Neuron (in vitro differentiated cells): Measurements from ENCODE around the gene CALY.

Experiments used
- H2AFZ ChIP-seq: one replicate; pipeline ENCODE4 v1.6.1; 2013; ENCODE audit warnings: low read depth, mild to moderate bottlenecking, inconsistent platforms, low read length, moderate library complexity
- H3K27me3 ChIP-seq: one replicate; pipeline ENCODE4 v1.6.1; 2013; ENCODE audit warnings: low read length; ENCODE audit not compliant: insufficient read depth
- H3K36me3 ChIP-seq: one replicate; pipeline ENCODE4 v1.6.1; 2013; ENCODE audit warnings: low read length; ENCODE audit not compliant: insufficient read depth
- H3K4me1 ChIP-seq: one replicate; pipeline ENCODE4 v1.6.1; 2013; ENCODE audit warnings: low read length; ENCODE audit not compliant: insufficient read depth
- H3K4me3 ChIP-seq: 2 replicates; pipeline ENCODE4 v1.5.1; 2013; ENCODE audit warnings: mild to moderate bottlenecking, low read length, moderate library complexity
- H3K9me3 ChIP-seq: one replicate; pipeline ENCODE4 v1.6.1; 2013; ENCODE audit warnings: low read length

CALY gene

GRCh38 chr10:133303206-133303605 lies 33.5 kb downstream of the CALY start:
- Histone ChIP-seq H3K27me3 (no peaks in the 10 kb centered on the region), H2AFZ (no peak overlapping the region), H3K9me3 (no peaks in the 10 kb centered on the region), H3K4me3 (no peak overlapping the region), H3K36me3 (peaks cover 31% of the 10 kb centered on the region), H3K4me1 (peaks cover 15% of the 10 kb centered on the region)

GRCh38 chr10:133302230-133302629 lies 34.5 kb downstream of the CALY start:
- no peaks in the 10 kb centered on the region for H3K9me3 ChIP-seq
- H3K27me3 ChIP-seq, result no peaks in the 10 kb centered on the region
- peaks cover 5% of the 10 kb centered on the region for H3K4me1 ChIP-seq
- H3K4me3 ChIP-seq, result no peak overlapping the region
- H2AFZ ChIP-seq, result no peak overlapping the region
- peaks cover 41% of the 10 kb centered on the region for H3K36me3 ChIP-seq

GRCh38 chr10:133299738-133300137 lies 37.0 kb downstream of the CALY start:
- H3K36me3 ChIP-seq, result peaks cover 56% of the 10 kb centered on the region
- H3K4me1 ChIP-seq, result no peaks in the 10 kb centered on the region
- no peaks in the 10 kb centered on the region for H3K27me3 ChIP-seq
- no peaks in the 10 kb centered on the region for H3K9me3 ChIP-seq
- H2AFZ ChIP-seq, result no peak overlapping the region
- no peak overlapping the region for H3K4me3 ChIP-seq

GRCh38 chr10:133299224-133299623 lies 37.5 kb downstream of the CALY start:
- Histone ChIP-seq H3K4me3 (no peak overlapping the region), H3K27me3 (no peaks in the 10 kb centered on the region), H3K9me3 (no peaks in the 10 kb centered on the region), H3K36me3 (peaks cover 61% of the 10 kb centered on the region), H2AFZ (no peak overlapping the region), H3K4me1 (no peaks in the 10 kb centered on the region)

DNA sequence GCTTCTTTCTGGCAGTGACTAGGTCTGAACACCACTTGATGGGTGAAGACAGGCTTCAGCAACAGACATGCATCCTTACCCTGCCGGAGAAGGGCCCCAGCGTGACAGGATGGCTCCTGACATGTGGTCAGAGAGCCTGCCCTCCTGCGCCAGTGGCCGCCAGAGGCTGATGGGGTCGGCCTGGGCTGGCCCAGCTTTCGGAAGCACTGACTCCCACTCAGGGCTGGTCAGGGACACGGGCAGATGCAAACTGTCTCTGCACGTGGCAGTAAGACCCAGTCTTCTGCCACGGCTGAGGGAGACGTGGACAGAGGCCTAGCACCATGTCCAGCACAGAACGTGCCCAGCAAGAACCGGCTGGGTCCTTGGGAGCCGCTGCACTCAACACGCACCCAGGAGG lies 38.2 kb downstream of the CALY start:
- Histone ChIP-seq H3K27me3 (no peaks in the 10 kb centered on the region), H3K9me3 (no peaks in the 10 kb centered on the region), H3K4me3 (no peak overlapping the region), H3K4me1 (no peaks in the 10 kb centered on the region), H3K36me3 (peaks cover 67% of the 10 kb centered on the region), H2AFZ (no peak overlapping the region)

- peaks cover 73% of the 10 kb centered on the region for H3K36me3 ChIP-seq
- H3K4me3 ChIP-seq, result no peak overlapping the region
- no peaks in the 10 kb centered on the region for H3K4me1 ChIP-seq
- H3K27me3 ChIP-seq, result no peaks in the 10 kb centered on the region
- H3K9me3 ChIP-seq, result no peaks in the 10 kb centered on the region
- no peak overlapping the region for H2AFZ ChIP-seq
Measured at GRCh38 chr10:133297504-133297903, 39.2 kb downstream of the CALY start.

DNA sequence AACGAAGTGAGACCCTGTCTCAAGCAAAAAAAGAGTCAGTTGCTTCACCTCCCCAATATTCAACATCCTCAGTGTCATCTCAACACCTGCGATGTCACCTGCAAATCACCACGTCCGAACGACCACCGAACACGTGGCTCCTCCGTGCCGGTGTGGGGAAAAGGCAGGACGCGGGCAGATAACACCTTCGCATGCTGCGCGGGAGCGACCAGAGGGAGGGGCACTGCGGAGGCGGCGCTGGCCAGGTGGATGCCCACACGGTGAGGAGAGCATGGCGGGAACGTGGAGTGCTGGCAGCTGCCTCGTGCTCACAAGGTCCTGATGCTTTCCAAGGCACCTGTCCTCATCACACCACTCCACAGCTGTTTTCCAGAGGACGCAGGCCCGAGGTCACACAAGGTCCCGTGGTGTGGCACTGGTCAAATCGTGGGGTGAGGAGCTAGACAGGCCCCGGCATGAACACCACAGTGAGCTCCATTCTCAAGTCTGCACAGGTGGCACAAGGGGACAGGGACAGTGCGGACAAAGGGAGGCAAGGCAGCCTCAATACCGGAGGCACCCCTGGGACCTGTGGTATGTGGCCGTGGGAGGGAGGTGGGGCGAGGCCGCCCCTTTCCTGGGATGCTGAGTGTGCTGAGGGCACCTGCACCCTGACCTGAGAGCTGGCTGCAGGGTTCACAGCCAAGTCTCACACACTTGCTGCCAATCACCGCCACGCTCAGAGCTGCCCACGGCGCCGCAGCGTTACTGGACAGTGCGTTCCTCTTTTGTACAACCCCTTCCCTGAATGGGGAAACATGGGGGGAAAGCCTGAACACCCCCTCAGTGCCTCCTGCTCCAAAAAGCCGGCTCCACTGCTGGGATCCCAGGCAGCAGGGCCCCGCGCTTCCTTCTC lies 41.0 kb downstream of the CALY start:
- H3K36me3 ChIP-seq, result peaks cover 72% of the 10 kb centered on the region

DNA sequence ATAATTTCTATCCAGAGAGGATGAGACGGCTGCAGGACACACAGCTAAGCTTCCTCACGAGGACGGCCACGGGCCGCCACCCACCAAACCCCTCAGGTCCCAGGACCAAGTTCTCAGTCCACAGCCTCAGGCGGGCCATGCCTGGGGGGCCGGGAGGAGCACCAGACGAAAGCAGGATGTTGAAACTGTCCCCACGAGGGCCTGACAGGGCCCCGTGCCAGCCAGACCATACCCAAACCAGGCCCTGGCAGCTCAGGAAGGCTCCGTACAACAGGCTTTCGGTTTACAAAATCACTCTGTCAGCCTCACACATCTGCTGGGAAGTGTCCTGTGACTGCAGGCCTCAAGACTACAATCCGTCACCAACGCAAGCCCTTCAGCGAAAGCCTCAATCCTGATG lies 42.5 kb downstream of the CALY start:
- H3K27me3 ChIP-seq, result no peaks in the 10 kb centered on the region
- H3K4me3 ChIP-seq, result no peak overlapping the region
- no peak overlapping the region for H2AFZ ChIP-seq
- peaks cover 74% of the 10 kb centered on the region for H3K36me3 ChIP-seq
- no peaks in the 10 kb centered on the region for H3K4me1 ChIP-seq
- H3K9me3 ChIP-seq, result no peaks in the 10 kb centered on the region

More for the DNA sequence above, 41.0 kb downstream of the CALY start:
- H3K9me3 ChIP-seq, result no peaks in the 10 kb centered on the region
- no peak overlapping the region for H2AFZ ChIP-seq
- H3K4me1 ChIP-seq, result no peaks in the 10 kb centered on the region
- H3K27me3 ChIP-seq, result no peaks in the 10 kb centered on the region
- no peak overlapping the region for H3K4me3 ChIP-seq

- H3K36me3 ChIP-seq, result peaks cover 73% of the 10 kb centered on the region
Measured at GRCh38 chr10:133293810-133294119, 42.9 kb downstream of the CALY start.

GRCh38 chr10:133292919-133293809 lies 43.5 kb downstream of the CALY start:
- Histone ChIP-seq H3K4me3 (no peak overlapping the region), H3K27me3 (no peaks in the 10 kb centered on the region), H3K9me3 (no peaks in the 10 kb centered on the region), H3K4me1 (no peaks in the 10 kb centered on the region), H2AFZ (no peak overlapping the region), H3K36me3 (peaks cover 73% of the 10 kb centered on the region)

More at GRCh38 chr10:133293810-133294119, 42.9 kb downstream of the CALY start:
- no peak overlapping the region for H2AFZ ChIP-seq
- no peak overlapping the region for H3K4me3 ChIP-seq
- H3K9me3 ChIP-seq, result no peaks in the 10 kb centered on the region
- H3K4me1 ChIP-seq, result no peaks in the 10 kb centered on the region
- no peaks in the 10 kb centered on the region for H3K27me3 ChIP-seq

DNA sequence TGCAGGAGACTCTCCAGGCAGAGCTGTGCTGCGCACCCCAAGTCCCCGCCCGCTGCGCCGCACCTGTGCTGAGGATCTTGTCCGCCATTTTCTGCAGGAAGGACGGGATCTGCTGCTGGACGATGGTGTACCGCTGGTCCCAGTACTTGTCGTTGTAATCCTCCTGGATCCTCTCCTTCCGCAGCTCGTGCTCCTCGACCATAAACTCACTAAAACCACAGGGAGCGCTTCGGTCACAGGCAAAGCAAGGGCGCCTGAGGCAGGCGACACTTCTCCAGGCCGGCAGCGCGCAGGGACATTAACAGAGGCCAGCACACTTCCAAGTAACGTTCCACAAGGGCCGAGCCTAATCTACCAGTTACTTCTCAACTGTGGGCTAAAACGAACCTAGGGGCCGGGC lies 46.9 kb downstream of the CALY start:
- no peaks in the 10 kb centered on the region for H3K9me3 ChIP-seq
- no peak overlapping the region for H3K4me3 ChIP-seq
- no peaks in the 10 kb centered on the region for H3K4me1 ChIP-seq
- H3K27me3 ChIP-seq, result no peaks in the 10 kb centered on the region
- H2AFZ ChIP-seq, result no peak overlapping the region
- peaks cover 67% of the 10 kb centered on the region for H3K36me3 ChIP-seq

- H3K36me3 ChIP-seq, result peaks cover 70% of the 10 kb centered on the region
- H2AFZ ChIP-seq, result no peak overlapping the region
- H3K9me3 ChIP-seq, result no peaks in the 10 kb centered on the region
- H3K4me1 ChIP-seq, result no peaks in the 10 kb centered on the region
- no peak overlapping the region for H3K4me3 ChIP-seq
- no peaks in the 10 kb centered on the region for H3K27me3 ChIP-seq
Measured at GRCh38 chr10:133287832-133288500, 48.7 kb downstream of the CALY start.

DNA sequence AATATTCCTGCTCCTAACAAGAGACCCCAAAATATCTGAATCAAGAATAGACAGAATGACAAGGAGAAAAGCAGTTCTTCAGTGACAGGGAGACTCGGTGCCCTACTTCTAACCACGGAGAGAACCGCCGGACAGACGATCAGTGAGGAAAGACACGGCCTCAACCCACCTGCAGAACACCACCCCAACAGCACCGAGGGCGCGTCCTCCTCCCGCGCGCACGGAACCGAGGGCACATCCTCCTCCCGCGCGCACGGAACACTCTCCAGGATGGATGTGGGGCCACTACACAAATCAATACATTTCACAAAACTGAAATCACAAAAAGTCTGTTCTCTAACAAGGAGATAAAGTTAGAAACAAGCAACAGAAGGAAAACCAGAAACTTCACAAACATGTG lies 50.3 kb downstream of the CALY start:
- Histone ChIP-seq H2AFZ (no peak overlapping the region), H3K9me3 (no peaks in the 10 kb centered on the region), H3K36me3 (peaks cover 78% of the 10 kb centered on the region), H3K4me1 (no peaks in the 10 kb centered on the region), H3K4me3 (no peak overlapping the region), H3K27me3 (no peaks in the 10 kb centered on the region)
